Astrocyte of the cerebellum (primary cell): ENCODE data around the gene DENND1B.

Experiments used
- DNase-seq: peaks from one replicate; pipeline ENCODE4 v3.0.0-alpha.2; 2011; ENCODE audit warnings: low read depth
- H3K4me3 ChIP-seq: 2 replicates; pipeline ENCODE4 v1.5.1; 2011; ENCODE audit warnings: mild to moderate bottlenecking, low read depth, low read length, moderate library complexity
- CTCF ChIP-seq: IDR thresholded peaks from 2 replicates; pipeline ENCODE4 v1.5.1; 2012; ENCODE audit warnings: low read length, low read depth, moderate library complexity, mild to moderate bottlenecking; ENCODE audit errors: missing control alignments
- in situ Hi-C: cut with HindIII; loops from 2 replicates; pipeline ENCODE4 v1.10.0; 2017; ENCODE audit warnings: low sequenced_read_pairs

Gene DENND1B

GRCh38 chr1:197672347-197672746 lies 102.9 kb downstream of the DENND1B start:
- in situ Hi-C loops: no loop called here
- TF ChIP-seq CTCF: no peak
- no peak for DNase-seq
- no peak overlapping the region for H3K4me3 ChIP-seq

- in situ Hi-C loops: no loop called here
- no peak for DNase-seq
- no peak overlapping the region for H3K4me3 ChIP-seq
- no peak for TF ChIP-seq CTCF
Measured at GRCh38 chr1:197671920-197672319, 103.4 kb downstream of the DENND1B start.

- no peak for DNase-seq
- in situ Hi-C loops: no loop called here
- H3K4me3 ChIP-seq: no peak overlapping the region
- no peak for TF ChIP-seq CTCF
Measured at GRCh38 chr1:197671140-197671539, 104.1 kb downstream of the DENND1B start.

- no peak for DNase-seq
- in situ Hi-C loops: no loop called here
- TF ChIP-seq CTCF: no peak
- H3K4me3 ChIP-seq: no peak overlapping the region
Measured at GRCh38 chr1:197666769-197667285, 108.5 kb downstream of the DENND1B start.

- in situ Hi-C loops: no loop called here
- H3K4me3 ChIP-seq: no peak overlapping the region
- no peak for DNase-seq
- no peak for TF ChIP-seq CTCF
Measured at GRCh38 chr1:197664391-197664790, 110.9 kb downstream of the DENND1B start.

GRCh38 chr1:197663162-197663953 lies 111.9 kb downstream of the DENND1B start:
- no peak overlapping the region for H3K4me3 ChIP-seq
- in situ Hi-C loops: no loop called here
- TF ChIP-seq CTCF: no peak
- no peak for DNase-seq
